Stimulated activated CD4-positive, alpha-beta T cell treated with anti-CD3 and anti-CD28 coated beads, Interleukin-4, amount 100 ng/mL, for 24 hours (primary cell): ENCODE results near the gene EXOC3L4.

Source experiments
- DNase-seq: peaks from one replicate; pipeline ENCODE4 v3.0.0-alpha.2; 2020

EXOC3L4 gene

DNA sequence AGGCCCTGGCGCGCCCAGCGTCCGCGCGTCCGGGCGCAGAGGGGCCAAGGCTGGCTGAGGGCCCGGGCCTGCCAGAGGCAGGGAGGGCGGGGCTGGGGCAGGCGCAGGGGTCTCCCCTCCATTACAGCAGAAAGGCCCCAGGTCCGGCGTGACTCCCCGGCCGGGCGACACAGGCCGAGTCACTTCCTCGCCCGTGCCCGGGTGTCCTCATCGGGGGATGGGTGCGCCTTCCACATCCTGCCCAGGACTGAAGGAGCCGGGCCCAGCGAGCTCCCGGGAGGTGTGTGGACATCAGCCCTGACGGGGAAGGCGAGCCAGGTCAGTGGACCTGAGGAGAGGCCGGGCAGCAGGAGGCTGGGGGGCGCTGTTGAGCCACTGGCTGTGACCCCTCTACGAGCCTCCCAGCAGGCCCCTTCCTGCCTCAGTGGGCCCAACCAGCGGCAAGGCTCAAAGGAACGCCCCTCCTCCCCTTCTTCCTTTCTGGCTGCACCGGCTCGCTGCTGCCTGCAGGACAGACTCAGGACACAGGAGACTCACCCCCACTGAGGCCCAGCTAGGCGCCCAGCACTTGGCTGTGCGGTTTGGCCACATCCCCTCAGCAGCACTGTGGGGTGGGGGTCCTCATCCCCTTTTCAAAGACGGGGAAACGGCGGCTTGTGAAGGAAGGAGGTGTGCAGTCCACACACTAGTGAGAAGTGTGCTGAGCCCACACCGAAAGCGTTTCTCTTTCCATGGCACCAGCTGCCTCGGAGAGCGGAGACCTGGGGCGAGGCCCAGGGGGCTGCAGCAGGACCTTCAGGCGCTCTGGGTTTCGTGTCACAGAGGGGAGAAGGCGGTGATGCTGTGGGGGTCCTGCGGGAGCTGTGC is 29.3 kb downstream of the EXOC3L4 start:
- no peak for DNase-seq

DNA sequence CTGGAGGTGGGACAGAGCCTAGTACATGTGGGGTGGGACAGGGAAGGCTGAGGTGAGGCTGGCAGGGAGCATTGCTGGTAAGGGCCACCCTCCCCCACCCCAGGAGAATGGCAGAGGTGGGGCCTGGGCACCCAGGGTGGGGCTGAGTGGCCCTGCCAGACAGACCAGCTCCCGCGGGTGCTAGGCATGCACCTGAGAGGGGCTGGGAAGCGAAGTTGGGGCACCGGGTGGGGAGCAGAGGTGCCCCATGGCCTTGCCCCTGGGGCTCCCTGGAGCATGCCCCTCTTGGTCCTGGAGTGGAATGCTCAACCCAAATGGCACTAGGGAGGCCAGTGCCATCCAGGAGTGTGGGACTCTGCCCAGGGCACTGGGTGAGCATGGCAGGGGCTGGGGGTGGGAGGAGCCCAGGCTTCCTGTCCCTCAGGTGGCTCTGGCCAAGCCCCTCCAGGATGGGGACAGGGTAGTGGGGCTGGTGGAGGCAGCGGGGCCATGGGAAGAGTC is 30.0 kb downstream of the EXOC3L4 start:
- no peak for DNase-seq

DNA sequence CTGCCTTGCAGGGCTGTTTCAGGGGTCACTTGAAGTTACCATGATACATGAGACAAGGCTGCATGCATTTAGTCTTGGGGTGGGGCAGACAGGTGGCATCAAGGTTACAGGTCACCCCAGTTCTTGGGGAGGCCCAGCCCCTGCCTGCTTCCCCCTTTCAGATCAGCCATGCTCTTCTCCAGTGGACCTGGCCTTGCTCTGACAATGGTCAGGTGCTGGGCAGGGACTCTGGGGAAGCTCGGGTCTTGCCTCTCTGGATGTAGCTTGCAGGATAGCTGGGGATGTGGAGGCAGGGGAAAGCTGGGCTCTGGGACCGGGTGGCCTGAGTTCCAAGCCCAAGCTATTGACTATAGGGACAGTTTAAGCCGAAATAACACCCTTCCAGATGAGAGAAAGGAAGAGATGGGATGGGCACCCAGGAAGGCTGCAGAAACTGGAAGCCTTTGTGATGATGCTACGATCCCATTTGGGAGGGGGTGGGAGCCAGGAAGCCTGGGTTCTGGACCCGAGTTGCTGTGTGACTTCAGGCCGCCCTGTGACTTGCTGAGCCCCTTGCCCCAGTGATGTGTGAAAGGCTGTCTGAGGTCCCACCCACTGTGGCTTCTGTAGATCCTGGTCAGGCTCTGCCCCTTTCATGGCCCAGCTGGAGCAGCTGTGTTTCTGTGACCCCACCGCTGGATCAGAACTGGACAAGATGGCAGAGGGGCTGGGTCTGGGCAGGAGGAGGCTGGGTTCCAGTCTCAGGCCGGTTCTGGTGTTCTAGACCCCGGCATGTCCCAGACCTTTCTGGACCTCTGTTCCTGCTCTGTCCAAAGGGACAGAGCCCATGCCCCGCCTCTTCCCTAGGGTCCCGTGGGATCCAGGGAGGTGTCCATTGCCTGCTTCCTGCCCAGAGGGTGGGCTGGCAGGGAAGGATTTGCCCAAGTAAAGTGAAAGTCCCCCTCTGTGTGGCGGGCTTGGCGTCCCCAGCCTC is 30.9 kb downstream of the EXOC3L4 start:
- DNase-seq = no peak

DNA sequence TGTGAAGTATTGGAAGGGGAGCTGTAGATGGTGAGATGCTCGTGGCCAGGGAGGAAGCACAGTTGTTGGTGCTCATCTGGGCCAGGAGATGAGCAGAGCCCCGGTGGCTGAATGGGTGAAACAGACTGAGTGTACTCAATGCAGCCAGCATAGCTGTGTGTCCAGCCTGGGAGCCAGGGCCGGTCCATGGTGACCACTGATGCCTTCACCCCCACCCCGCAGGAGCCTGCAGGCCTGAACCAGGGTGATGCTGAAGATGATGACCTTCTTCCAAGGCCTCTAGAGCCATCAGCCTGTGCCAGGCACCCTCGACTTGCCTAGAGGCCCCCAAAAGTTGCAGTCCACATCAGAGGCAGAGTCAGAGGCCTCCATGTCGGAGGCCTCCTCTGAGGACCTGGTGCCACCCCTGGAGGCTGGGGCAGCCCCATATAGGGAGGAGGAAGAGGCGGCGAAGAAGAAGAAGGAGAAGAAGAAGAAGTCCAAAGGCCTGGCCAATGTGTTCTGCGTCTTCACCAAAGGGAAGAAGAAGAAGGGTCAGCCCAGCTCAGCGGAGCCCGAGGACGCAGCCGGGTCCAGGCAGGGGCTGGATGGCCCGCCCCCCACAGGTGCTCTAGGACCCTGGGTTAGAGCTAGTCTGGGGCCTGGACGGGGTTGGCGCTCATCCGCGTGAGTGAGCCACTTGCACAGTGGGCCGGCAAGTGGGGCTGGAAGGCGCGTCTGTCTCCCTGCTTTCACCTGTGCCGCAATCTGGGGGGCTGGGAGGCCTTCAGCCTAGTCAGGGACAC is 31.8 kb downstream of the EXOC3L4 start:
- no peak for DNase-seq

DNA sequence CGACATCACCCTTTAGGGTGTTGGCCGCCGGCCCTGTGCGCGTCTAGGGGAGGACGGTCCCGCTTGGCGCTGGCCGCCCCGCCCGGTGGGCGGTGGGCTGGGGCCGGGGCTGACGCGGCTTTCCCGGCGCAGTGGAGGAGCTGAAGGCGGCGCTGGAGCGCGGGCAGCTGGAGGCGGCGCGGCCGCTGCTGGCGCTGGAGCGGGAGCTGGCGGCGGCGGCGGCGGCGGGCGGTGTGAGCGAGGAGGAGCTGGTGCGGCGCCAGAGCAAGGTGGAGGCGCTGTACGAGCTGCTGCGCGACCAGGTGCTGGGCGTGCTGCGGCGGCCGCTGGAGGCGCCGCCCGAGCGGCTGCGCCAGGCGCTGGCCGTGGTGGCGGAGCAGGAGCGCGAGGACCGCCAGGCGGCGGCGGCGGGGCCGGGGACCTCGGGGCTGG is 32.4 kb downstream of the EXOC3L4 start:
- DNase-seq = no peak

DNA sequence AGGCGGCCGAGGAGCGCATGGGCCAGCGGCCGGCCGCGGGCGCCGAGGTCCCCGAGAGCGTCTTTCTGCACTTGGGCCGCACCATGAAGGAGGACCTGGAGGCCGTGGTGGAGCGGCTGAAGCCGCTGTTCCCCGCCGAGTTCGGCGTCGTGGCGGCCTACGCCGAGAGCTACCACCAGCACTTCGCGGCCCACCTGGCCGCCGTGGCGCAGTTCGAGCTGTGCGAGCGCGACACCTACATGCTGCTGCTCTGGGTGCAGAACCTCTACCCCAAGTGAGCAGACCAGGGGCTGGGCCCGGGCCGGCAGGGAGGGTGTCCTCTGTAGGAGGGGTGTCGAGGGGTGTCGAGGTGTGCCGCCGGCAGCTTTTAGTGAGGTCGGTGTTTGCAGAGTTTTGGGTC is 32.8 kb downstream of the EXOC3L4 start:
- DNase-seq = no peak

DNA sequence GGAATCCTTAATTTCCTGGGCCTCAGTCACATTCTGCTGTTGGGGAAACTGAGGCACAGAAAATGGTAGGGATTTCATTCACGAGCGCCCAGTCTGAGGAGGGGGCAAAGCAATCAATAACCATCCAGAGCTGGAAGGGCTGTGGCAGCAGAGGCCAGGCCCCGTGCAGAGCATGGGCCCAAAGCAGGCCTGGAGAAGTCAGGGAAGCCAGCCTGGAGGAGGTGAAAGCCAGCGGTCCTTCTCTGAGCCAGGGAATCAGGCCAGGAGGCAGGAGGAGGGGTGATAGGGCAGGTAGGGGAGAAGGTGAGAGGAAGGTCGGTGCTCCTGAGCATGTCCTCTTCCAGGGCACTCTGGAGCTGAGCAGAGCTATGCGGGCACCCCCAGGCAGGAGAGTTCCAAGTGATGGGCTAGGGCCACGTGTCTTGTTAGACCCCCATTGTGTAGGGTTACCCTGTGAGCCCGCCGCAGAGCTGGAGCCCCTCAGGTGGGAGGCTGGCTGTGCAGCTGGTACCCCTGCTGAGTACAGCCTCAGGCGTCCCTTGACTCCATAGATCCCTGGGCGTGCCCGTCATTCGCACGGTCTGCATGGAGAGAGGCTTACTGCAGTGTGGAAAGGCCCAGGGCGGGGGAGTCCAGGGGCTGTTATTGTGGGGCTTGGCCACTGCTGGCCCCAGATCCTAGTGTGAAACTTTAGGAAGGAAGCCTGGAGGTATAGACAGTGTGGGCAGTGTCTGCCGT is 33.5 kb downstream of the EXOC3L4 start:
- DNase-seq = no peak

DNA sequence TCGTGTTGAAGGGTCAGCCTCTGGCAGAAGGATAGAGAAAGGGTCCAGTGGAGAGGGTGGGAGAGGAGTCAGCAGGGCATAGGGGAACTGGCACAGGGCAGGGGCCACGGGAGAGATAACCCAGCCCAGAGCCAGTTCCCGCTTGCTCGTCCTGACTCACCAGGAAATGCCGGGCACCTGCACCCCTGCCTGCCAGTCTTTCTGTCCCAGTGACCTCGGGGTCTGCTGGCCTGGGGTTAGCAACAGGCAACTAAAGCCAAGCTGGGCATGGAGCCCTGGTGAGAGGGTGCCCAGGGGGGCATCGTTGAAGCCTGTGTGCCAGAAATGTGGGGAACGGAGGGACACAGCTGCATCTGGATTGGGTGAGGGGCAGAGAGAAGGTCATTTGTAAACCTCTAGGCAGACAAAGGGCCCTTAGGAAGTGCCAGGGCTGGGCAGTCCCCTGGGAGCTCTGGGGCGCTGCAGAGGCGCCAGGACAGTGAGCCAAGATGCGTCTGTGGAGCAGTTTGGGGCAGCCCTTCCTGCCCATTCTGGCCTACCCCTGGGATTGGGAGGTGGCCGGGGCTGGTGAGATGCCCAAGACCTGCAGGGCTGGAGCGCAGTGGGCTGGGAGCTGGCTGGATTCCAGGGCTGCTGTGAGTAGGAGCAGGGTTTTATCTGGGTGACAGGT is 34.2 kb downstream of the EXOC3L4 start:
- DNase-seq = no peak

DNA sequence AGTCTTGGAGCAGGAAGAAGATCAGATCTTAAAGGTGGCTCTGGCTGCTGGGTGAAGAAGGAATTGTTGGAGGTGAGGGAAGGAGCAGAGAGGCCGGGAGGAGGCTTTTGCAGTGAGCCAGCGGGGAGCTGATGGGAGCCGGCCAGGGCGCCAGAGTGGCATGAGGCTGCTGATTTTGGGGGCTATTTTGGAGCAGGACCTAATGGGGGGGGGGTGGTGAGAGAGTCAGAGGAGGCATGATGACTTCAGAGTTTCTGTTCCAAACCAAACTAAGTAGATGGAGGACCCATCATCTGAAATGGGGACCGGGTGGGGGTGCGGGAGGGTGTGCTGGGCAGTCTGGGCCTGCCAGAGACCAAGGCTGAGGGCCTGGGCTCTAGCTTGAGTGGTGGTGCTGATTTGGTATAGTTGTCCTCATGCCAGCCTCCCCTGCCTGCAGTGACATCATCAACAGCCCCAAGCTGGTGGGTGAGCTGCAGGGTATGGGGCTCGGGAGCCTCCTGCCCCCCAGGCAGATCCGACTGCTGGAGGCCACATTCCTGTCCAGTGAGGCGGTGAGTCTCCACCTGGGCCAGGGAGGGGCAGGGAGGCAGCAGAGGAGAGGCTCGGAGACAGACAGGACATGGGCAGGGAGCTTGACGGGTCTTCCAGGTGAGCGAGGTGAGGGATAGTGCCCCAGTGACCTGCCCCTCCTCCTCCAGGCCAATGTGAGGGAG is 34.9 kb downstream of the EXOC3L4 start:
- DNase-seq = no peak

DNA sequence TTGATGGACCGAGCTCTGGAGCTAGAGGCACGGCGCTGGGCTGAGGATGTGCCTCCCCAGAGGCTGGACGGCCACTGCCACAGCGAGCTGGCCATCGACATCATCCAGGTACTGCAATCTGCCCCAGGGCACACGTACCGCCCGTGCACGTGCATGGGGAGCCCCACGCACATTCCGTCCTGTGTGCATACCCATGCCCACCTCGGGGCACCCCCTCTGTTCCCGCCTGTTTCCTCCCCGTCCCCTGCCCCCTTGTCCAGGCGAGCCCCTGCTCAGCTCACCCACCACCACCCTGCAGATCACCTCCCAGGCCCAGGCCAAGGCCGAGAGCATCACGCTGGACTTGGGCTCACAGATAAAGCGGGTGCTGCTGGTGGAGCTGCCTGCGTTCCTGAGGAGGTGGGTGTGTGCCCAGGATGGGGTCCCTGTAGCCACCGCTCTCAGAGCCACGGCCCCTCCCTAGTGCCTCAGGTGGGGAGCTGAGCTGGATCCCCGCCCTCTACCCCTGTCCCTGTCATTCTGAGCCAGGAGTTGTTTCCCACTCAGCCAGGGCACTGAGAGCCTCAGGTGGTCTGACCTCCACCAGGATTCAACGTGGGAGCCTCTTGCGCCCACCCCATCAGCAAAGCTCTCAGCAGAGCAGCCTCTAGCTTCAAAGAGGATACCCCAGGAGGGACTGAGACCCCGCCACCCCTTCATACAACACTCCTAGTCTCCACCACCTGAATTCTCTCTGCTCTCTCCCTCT is 35.7 kb downstream of the EXOC3L4 start:
- DNase-seq = no peak

DNA sequence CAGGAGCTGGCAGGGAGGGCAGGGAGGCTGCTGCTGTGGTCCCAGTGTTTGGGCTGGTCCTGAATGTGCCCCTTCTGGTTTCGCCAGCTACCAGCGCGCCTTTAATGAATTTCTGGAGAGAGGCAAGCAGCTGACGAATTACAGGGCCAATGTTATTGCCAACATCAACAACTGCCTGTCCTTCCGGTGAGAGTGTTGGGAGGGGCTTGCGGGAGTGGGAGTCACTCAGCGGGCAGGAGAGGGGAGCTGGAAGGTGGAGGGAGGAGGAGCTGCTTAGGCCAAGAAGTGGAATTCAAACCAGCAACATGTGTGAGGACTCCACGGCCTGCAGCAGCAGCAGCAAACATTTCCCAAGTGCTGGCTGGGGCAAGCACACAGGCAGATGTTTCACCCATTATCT is 36.4 kb downstream of the EXOC3L4 start:
- DNase-seq = no peak

DNA sequence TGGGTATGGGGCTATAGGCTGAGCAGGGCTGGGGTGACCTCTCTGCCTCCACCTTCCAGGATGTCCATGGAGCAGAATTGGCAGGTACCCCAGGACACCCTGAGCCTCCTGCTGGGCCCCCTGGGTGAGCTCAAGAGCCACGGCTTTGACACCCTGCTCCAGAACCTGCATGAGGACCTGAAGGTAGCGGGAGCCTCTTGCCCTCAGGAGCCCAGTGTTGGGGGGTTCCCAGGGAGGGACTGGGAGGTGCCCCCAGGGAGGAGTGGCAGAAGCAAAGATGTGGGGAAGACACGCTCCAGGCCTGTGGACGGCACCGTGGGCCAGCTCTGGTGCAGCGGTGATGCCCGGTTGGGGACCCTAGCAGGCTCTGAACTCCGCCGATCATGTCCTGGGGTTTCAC is 37.1 kb downstream of the EXOC3L4 start:
- DNase-seq = no peak

DNA sequence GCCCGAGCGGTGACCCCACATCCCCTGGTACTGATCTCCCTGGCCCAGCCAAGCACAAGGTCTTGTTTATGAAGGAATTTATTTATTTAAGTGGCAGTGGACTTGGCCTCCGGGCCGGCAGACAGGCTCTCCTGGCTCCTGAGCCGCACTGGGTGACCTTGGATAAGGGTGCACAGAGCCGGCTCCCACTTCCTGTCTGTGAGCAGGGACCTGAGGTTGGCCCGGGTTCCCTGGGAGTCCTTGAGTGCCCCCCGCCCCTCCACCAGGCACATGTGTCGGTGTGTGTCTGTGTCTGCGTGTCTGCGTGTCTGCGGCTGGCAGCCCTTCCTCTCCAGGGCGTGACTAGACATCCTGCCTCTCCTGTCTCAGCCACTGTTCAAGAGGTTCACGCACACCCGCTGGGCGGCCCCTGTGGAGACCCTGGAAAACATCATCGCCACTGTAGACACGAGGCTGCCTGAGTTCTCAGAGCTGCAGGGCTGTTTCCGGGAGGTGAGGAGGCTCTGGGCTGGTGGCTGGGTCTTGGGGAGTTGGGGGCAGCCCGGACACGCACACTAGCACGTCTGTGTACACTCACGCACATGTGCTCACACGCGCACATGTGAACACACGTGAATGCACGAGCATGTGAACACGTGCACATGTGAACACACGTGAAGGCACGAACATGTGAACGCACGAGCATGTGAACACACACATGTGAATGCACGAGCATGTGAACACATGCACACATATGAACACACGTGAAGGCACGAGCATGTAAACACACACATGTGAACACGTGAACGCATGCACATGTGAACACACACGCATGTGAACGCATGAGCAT is 38.1 kb downstream of the EXOC3L4 start:
- no peak for DNase-seq

DNA sequence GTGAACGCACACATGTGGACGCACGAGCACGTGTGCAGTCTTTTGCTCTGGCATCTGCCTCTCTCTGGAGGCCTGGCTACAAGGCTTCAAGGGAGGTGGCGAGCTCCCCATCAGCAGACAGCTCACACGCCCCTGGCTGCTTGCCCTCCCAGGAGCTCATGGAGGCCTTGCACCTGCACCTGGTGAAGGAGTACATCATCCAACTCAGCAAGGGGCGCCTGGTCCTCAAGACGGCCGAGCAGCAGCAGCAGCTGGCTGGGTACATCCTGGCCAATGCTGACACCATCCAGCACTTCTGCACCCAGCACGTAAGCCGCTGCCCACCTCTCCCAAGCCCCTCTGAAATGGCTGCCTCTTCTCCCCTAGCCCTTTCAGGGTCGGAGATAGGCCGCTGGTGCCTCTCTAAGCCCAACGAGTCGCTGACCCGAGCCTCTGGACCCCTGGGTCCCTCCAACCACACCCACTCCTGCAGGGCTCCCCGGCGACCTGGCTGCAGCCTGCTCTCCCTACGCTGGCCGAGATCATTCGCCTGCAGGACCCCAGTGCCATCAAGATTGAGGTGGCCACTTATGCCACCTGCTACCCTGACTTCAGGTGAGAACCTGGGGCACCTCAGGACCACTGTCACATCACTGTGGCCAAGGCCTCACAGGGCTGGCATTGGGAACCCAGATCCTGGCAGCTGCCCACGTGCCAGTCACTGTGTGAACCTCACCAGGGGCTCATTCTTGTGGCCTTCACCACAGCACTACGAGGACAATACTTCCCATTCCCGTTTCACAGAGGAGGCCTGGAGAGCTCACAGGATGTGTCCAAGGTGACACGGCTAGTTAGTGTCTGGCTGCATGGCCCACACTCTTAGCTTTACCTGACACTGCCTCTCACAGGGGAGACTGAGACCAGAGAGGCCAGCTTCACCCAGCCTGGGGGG is 39.0 kb downstream of the EXOC3L4 start:
- DNase-seq = no peak

DNA sequence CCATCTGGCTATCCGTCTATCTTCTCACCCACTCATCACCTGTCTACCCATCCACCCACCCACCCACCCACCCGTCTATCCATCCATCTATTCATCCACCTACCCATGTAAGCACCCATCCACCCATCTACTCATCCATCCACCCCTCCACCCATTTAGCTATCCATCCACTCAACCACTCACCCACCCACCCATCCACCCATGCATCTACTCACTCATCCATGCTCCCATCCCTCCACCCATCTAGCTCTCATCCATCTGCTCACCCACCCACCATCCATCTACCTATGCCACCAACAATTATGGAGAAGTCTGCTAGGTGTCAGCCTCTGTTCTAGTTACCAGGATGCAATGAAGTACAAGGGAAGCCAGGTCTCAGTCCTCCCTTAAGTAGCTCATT is 39.9 kb downstream of the EXOC3L4 start:
- no peak for DNase-seq

DNA sequence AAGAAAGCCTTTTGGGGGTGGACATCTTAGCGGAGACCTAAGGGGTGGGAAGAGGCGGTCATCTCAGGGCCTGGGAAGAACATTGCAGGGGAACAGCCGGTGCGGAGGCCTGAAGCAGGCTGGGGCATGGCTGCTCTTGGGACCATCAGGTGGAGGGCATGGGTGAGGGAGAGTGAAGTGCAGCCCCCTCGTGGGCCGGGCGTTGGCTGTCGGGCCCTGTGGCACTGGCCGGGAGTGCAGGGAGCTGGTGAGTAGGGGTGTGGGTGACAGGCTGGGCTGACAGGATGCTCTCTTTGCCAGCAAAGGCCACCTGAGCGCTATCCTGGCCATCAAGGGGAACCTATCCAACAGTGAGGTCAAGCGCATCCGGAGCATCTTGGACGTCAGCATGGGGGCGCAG is 40.4 kb downstream of the EXOC3L4 start:
- DNase-seq = no peak

DNA sequence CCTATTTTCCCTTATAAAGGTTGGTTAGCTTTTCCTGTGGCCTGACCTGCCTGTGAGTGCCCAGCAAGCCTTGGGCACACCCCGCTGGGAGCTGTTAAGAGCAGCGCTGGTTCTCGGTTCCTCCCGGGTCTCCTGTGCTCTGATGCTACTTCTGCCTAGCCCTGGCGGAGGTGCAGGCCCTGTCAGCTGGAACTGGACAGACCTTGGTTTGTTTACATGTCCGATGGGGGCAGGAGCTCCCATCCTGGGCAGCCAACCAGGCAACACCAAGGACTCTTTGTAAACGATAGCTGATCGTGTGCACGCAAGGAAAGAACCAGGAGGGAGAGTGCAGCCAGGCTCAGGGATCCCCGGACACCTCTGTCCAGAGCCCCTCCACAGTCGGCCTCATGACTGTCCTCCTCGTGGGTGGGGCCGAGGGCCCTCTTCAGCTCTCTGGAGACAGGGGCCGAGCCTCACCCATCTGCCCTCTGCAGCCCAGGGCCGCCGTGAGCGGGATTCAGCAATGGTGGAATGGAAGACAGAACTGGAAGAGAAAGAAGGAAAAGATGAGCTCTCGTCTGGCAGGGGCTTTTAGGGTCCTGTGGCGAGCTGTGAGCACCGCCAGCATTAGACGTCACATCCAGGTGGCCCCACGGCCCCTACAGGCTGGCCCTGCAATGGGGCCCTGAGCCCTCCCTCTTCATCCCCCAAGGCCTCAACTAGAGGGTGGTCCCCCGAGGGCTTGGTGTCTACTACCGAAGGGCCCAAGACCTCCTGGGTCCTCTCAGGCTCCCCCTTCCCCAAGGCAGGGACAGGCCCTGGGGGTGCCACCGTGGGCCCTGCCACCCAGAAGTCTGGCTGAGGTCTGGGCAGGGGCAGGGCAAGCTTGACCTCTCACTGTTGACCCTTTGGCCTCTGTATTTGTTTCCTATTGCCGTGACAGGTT is 41.1 kb downstream of the EXOC3L4 start:
- DNase-seq = no peak
